ENCODE measurements around the gene UBE3A. TPM values are rescaled to one million over a fixed set of nuclear protein-coding genes. Genes with fewer than 3 reads are reported as not detected.

Gene UBE3A
- total RNA-seq, 1 donor from 2014 or later = 152 TPM

DNA sequence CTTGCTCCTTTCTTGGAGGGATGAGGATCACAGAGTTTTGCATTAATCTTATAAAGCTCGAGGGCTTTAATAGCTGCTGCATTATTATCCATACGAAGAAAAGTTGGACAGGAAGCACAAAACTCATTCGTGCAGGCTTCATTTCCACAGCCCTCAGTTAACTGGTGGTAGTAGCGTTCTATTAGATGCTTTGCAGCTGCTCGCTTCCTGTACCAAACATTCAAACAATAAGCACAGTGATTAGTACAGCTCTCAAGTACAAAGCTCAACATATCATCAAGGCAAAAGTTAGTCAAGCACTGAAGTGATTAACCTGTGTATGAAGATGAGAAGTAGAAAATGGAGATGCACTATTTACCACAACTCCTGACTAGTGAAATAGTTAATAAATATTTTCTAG, 63.3 kb downstream of the UBE3A start:
- H3K27ac Mint-ChIP-seq (ENCODE audit: unreplicated experiment) = no peak overlapping the region

DNA sequence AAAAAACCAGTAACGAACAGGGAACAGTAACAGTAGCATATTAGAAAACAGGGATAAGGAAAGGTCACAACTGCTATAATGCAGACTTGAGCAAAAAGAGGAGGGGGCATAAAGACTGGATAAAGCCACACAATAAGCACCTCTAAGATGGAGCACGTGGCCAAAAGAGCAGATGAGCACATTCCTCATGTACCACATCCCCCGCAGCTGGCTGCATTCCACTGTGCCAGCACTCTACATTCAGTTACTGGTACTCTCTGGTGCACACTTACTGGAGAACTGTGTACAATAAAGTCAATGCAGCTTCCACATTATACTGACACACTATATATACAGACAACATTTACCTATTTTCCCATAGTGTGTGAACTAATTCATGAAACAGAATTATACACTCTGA, 64.7 kb downstream of the UBE3A start:
- H3K9me3 Mint-ChIP-seq (ENCODE audit: unreplicated experiment) = no peaks in the 10 kb centered on the region
- H3K4me3 Mint-ChIP-seq (ENCODE audit: unreplicated experiment) = no peak overlapping the region
- H3K36me3 Mint-ChIP-seq (ENCODE audit: unreplicated experiment) = peaks cover 6% of the 10 kb centered on the region
- no peak overlapping the region for H3K27ac Mint-ChIP-seq (ENCODE audit: unreplicated experiment)
- no peaks in the 10 kb centered on the region for H3K27me3 Mint-ChIP-seq (ENCODE audit: unreplicated experiment)
- TF ChIP-seq, protein P1, sequence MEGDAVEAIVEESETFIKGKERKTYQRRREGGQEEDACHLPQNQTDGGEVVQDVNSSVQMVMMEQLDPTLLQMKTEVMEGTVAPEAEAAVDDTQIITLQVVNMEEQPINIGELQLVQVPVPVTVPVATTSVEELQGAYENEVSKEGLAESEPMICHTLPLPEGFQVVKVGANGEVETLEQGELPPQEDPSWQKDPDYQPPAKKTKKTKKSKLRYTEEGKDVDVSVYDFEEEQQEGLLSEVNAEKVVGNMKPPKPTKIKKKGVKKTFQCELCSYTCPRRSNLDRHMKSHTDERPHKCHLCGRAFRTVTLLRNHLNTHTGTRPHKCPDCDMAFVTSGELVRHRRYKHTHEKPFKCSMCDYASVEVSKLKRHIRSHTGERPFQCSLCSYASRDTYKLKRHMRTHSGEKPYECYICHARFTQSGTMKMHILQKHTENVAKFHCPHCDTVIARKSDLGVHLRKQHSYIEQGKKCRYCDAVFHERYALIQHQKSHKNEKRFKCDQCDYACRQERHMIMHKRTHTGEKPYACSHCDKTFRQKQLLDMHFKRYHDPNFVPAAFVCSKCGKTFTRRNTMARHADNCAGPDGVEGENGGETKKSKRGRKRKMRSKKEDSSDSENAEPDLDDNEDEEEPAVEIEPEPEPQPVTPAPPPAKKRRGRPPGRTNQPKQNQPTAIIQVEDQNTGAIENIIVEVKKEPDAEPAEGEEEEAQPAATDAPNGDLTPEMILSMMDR (IDR thresholded peaks at IDR 0.05; ENCODE audit: partially characterized antibody, unreplicated experiment) = no peak
- H3K4me1 Mint-ChIP-seq (ENCODE audit: low read depth, unreplicated experiment) = peaks cover 2% of the 10 kb centered on the region
- DNase-seq = no peak

More for the DNA sequence above, 63.3 kb downstream of the UBE3A start:
- no peak for DNase-seq
- no peak overlapping the region for H3K4me3 Mint-ChIP-seq (ENCODE audit: unreplicated experiment)
- peaks cover 6% of the 10 kb centered on the region for H3K36me3 Mint-ChIP-seq (ENCODE audit: unreplicated experiment)
- peaks cover 2% of the 10 kb centered on the region for H3K4me1 Mint-ChIP-seq (ENCODE audit: low read depth, unreplicated experiment)
- H3K9me3 Mint-ChIP-seq (ENCODE audit: unreplicated experiment) = no peaks in the 10 kb centered on the region
- no peaks in the 10 kb centered on the region for H3K27me3 Mint-ChIP-seq (ENCODE audit: unreplicated experiment)
- TF ChIP-seq, protein P1 (IDR thresholded peaks at IDR 0.05; ENCODE audit: partially characterized antibody, unreplicated experiment) = no peak

- TF ChIP-seq, protein P1 (IDR thresholded peaks at IDR 0.05; ENCODE audit: partially characterized antibody, unreplicated experiment) = no peak
- no peak for DNase-seq
- H3K36me3 Mint-ChIP-seq (ENCODE audit: unreplicated experiment) = peaks cover 6% of the 10 kb centered on the region
- no peak overlapping the region for H3K27ac Mint-ChIP-seq (ENCODE audit: unreplicated experiment)
- no peaks in the 10 kb centered on the region for H3K9me3 Mint-ChIP-seq (ENCODE audit: unreplicated experiment)
- no peaks in the 10 kb centered on the region for H3K27me3 Mint-ChIP-seq (ENCODE audit: unreplicated experiment)
- peaks cover 2% of the 10 kb centered on the region for H3K4me1 Mint-ChIP-seq (ENCODE audit: low read depth, unreplicated experiment)
- H3K4me3 Mint-ChIP-seq (ENCODE audit: unreplicated experiment) = no peak overlapping the region
Measured at GRCh38 chr15:25372298-25372697, 66.5 kb downstream of the UBE3A start.

GRCh38 chr15:25368850-25369249, 70.0 kb downstream of the UBE3A start:
- TF ChIP-seq, protein P1 (IDR thresholded peaks at IDR 0.05; ENCODE audit: partially characterized antibody, unreplicated experiment) = no peak
- DNase-seq = no peak
- H3K27me3 Mint-ChIP-seq (ENCODE audit: unreplicated experiment) = no peaks in the 10 kb centered on the region
- peaks cover 6% of the 10 kb centered on the region for H3K36me3 Mint-ChIP-seq (ENCODE audit: unreplicated experiment)
- H3K4me1 Mint-ChIP-seq (ENCODE audit: low read depth, unreplicated experiment) = no peaks in the 10 kb centered on the region
- H3K27ac Mint-ChIP-seq (ENCODE audit: unreplicated experiment) = no peak overlapping the region
- H3K4me3 Mint-ChIP-seq (ENCODE audit: unreplicated experiment) = no peak overlapping the region
- no peaks in the 10 kb centered on the region for H3K9me3 Mint-ChIP-seq (ENCODE audit: unreplicated experiment)

GRCh38 chr15:25366058-25366457, 72.8 kb downstream of the UBE3A start:
- peaks cover 2% of the 10 kb centered on the region for H3K27me3 Mint-ChIP-seq (ENCODE audit: unreplicated experiment)
- H3K4me1 Mint-ChIP-seq (ENCODE audit: low read depth, unreplicated experiment) = no peaks in the 10 kb centered on the region
- no peak for DNase-seq
- no peak overlapping the region for H3K27ac Mint-ChIP-seq (ENCODE audit: unreplicated experiment)
- H3K9me3 Mint-ChIP-seq (ENCODE audit: unreplicated experiment) = no peaks in the 10 kb centered on the region
- TF ChIP-seq, protein P1 (IDR thresholded peaks at IDR 0.05; ENCODE audit: partially characterized antibody, unreplicated experiment) = no peak
- H3K4me3 Mint-ChIP-seq (ENCODE audit: unreplicated experiment) = no peak overlapping the region
- H3K36me3 Mint-ChIP-seq (ENCODE audit: unreplicated experiment) = peaks cover 2% of the 10 kb centered on the region

Data from glutamatergic neuron (in vitro differentiated cells).